Right ventricle myocardium inferior (tissue), 1 donor: ENCODE measurements around the gene EEF1A1. TPM values are rescaled to one million over a fixed set of nuclear protein-coding genes. Genes with fewer than 3 reads are reported as not detected.

Experiments used
- total RNA-seq: library from RNA; stranded (reverse); fragmentation: NEBNext Ultra II Directional; extraction: Animal tissue kit (Norgen Biotek cat#: 25700); gene quantifications from one replicate; pipeline ENCODE4 v1.2.1, GENCODE V29; 2021
- donor health status: DM: no; HTN: yes; CAD: no; lungs with severe emphysema.

The EEF1A1 gene
- total RNA-seq, 1 donor from 2014 or later = 1,647 TPM

Other genes with a start within 250 kb of the EEF1A1 start
- gene DPPA5, start 166.8 kb downstream of the EEF1A1 start, total RNA-seq = not detected
- gene KHDC3L, start 158.4 kb downstream of the EEF1A1 start, total RNA-seq = not detected
- not detected for gene OOEP, start 151.1 kb downstream of the EEF1A1 start, total RNA-seq
- gene DDX43, start 126.2 kb downstream of the EEF1A1 start, total RNA-seq = 0.68 TPM
- gene CGAS, start 68.7 kb downstream of the EEF1A1 start, total RNA-seq = 0.92 TPM
- 26.6 TPM for gene MTO1, start 59.3 kb downstream of the EEF1A1 start, total RNA-seq
- gene SLC17A5, start 133.0 kb upstream of the EEF1A1 start, total RNA-seq = 5.9 TPM
- gene CD109, start 175.2 kb upstream of the EEF1A1 start, total RNA-seq = 7.3 TPM